Activated T-cell treated with anti-CD3 and anti-CD28 coated beads for 1 hour (primary cell): Measurements from ENCODE around the gene RPS2.
"Not testable (repeated sequence)": the region's sequence is repeated elsewhere in the genome, so short reads cannot be mapped to it uniquely, and the experiment has no call there.

Experiments used
- DNase-seq: peaks from one replicate; pipeline ENCODE4 v3.0.0-alpha.2; 2020; ENCODE audit warnings: low read depth

Gene RPS2

GRCh38 chr16:1962161-1963153, 2.2 kb downstream of the RPS2 start:
- DNase-seq, result not testable (repeated sequence)

- no peak for DNase-seq
Measured at GRCh38 chr16:1961651-1962067, 3.0 kb downstream of the RPS2 start.

- no peak for DNase-seq
Measured at GRCh38 chr16:1960665-1961630, 3.7 kb downstream of the RPS2 start.

GRCh38 chr16:1959269-1960039, 5.2 kb downstream of the RPS2 start, which contains the start of gene NDUFB10:
NDUFB10 (plus strand) TSS chr16:1959538; CDS start chr16:1959625, 87 bp downstream.
- DNase-seq, result peak; percentile 89

GRCh38 chr16:1958715-1959268, 5.8 kb downstream of the RPS2 start:
- DNase-seq, result no peak

GRCh38 chr16:1958143-1958491, 6.5 kb downstream of the RPS2 start:
- DNase-seq, result not testable (repeated sequence)

- not testable (repeated sequence) for DNase-seq
Measured at GRCh38 chr16:1957434-1958142, 7.0 kb downstream of the RPS2 start.

- no peak for DNase-seq
Measured at GRCh38 chr16:1953734-1954133, 10.9 kb downstream of the RPS2 start.

GRCh38 chr16:1950559-1950958, 14.1 kb downstream of the RPS2 start:
- DNase-seq, result no peak

- no peak for DNase-seq
Measured at GRCh38 chr16:1950047-1950446, 14.6 kb downstream of the RPS2 start.

- no peak for DNase-seq
Measured at GRCh38 chr16:1949507-1949906, 15.1 kb downstream of the RPS2 start.

GRCh38 chr16:1947369-1947670, 17.3 kb downstream of the RPS2 start:
- no peak for DNase-seq

GRCh38 chr16:1946495-1947368, 17.9 kb downstream of the RPS2 start:
- DNase-seq, result no peak

- no peak for DNase-seq
Measured at GRCh38 chr16:1945559-1946391, 18.9 kb downstream of the RPS2 start.

- DNase-seq, result no peak
Measured at GRCh38 chr16:1944612-1945199, 19.9 kb downstream of the RPS2 start.

GRCh38 chr16:1942810-1943726, 21.6 kb downstream of the RPS2 start, which contains the start of gene MSRB1:
MSRB1 (minus strand) TSS chr16:1943199; CDS start chr16:1943156, 43 bp downstream.
- DNase-seq, result peak; percentile 99

- no peak for DNase-seq
Measured at GRCh38 chr16:1942047-1942809, 22.4 kb downstream of the RPS2 start.
